IPS-18a (cell line): ENCODE results near the gene ADCY2.

Experiments used
- H3K27ac ChIP-seq: one replicate; pipeline ENCODE4 v1.5.1; 2013; ENCODE audit warnings: low read length
- H3K27me3 ChIP-seq: one replicate; pipeline ENCODE4 v1.6.1; 2013; ENCODE audit warnings: mild to moderate bottlenecking, low read length; ENCODE audit not compliant: control insufficient read depth, insufficient read depth
- H3K36me3 ChIP-seq: one replicate; pipeline ENCODE4 v1.6.1; 2013; ENCODE audit warnings: low read depth, low read length; ENCODE audit not compliant: control insufficient read depth
- H3K4me1 ChIP-seq: one replicate; pipeline ENCODE4 v1.6.1; 2013; ENCODE audit warnings: low read depth, low read length; ENCODE audit not compliant: control insufficient read depth
- H3K4me3 ChIP-seq: one replicate; pipeline ENCODE4 v1.5.1; 2013; ENCODE audit warnings: low read length
- H3K9ac ChIP-seq: one replicate; pipeline ENCODE4 v1.6.1; 2013; ENCODE audit warnings: mild to moderate bottlenecking, low read length, moderate library complexity
- H3K9me3 ChIP-seq: one replicate; pipeline ENCODE4 v1.6.1; 2013; ENCODE audit warnings: low read depth, low read length; ENCODE audit not compliant: control insufficient read depth

Gene ADCY2

GRCh38 chr5:7824995-7825394, 429.1 kb downstream of the ADCY2 start:
- Histone ChIP-seq H3K27ac (no peak overlapping the region), H3K36me3 (peaks cover 3% of the 10 kb centered on the region), H3K4me3 (no peak overlapping the region), H3K4me1 (no peaks in the 10 kb centered on the region), H3K9me3 (no peaks in the 10 kb centered on the region), H3K27me3 (no peaks in the 10 kb centered on the region), H3K9ac (no peak overlapping the region)

- Histone ChIP-seq H3K36me3 (peaks cover 3% of the 10 kb centered on the region), H3K9ac (no peak overlapping the region), H3K9me3 (no peaks in the 10 kb centered on the region), H3K4me1 (no peaks in the 10 kb centered on the region), H3K4me3 (no peak overlapping the region), H3K27me3 (no peaks in the 10 kb centered on the region), H3K27ac (no peak overlapping the region)
These were observed 429.7 kb downstream of the ADCY2 start for GRCh38 chr5:7825630-7826029.

- Histone ChIP-seq H3K9ac (no peak overlapping the region), H3K27me3 (no peaks in the 10 kb centered on the region), H3K4me3 (no peak overlapping the region), H3K36me3 (no peaks in the 10 kb centered on the region), H3K9me3 (no peaks in the 10 kb centered on the region), H3K27ac (no peak overlapping the region), H3K4me1 (no peaks in the 10 kb centered on the region)
These were observed 431.7 kb downstream of the ADCY2 start for GRCh38 chr5:7827610-7828009.

- Histone ChIP-seq H3K9me3 (no peaks in the 10 kb centered on the region), H3K4me3 (no peak overlapping the region), H3K36me3 (no peaks in the 10 kb centered on the region), H3K27ac (no peak overlapping the region), H3K9ac (no peak overlapping the region), H3K4me1 (no peaks in the 10 kb centered on the region), H3K27me3 (no peaks in the 10 kb centered on the region)
These were observed 432.3 kb downstream of the ADCY2 start for GRCh38 chr5:7828269-7828668.

- no peak overlapping the region for H3K27ac ChIP-seq
- H3K4me1 ChIP-seq: no peaks in the 10 kb centered on the region
- no peaks in the 10 kb centered on the region for H3K27me3 ChIP-seq
- no peaks in the 10 kb centered on the region for H3K9me3 ChIP-seq
- no peak overlapping the region for H3K9ac ChIP-seq
- no peaks in the 10 kb centered on the region for H3K36me3 ChIP-seq
- no peak overlapping the region for H3K4me3 ChIP-seq
These were observed 439.0 kb downstream of the ADCY2 start for GRCh38 chr5:7834982-7835381.

GRCh38 chr5:7837403-7837802, 441.5 kb downstream of the ADCY2 start:
- H3K27ac ChIP-seq: no peak overlapping the region
- H3K4me1 ChIP-seq: no peaks in the 10 kb centered on the region
- no peak overlapping the region for H3K9ac ChIP-seq
- no peak overlapping the region for H3K4me3 ChIP-seq
- no peaks in the 10 kb centered on the region for H3K27me3 ChIP-seq
- no peaks in the 10 kb centered on the region for H3K36me3 ChIP-seq
- H3K9me3 ChIP-seq: no peaks in the 10 kb centered on the region

GRCh38 chr5:7842531-7842930, 446.6 kb downstream of the ADCY2 start:
- no peak overlapping the region for H3K4me3 ChIP-seq

GRCh38 chr5:7844901-7845300, 449.0 kb downstream of the ADCY2 start:
- Histone ChIP-seq H3K36me3 (no peaks in the 10 kb centered on the region), H3K27me3 (peaks cover 16% of the 10 kb centered on the region), H3K9me3 (no peaks in the 10 kb centered on the region), H3K9ac (no peak overlapping the region), H3K27ac (no peak overlapping the region), H3K4me3 (no peak overlapping the region), H3K4me1 (no peaks in the 10 kb centered on the region)

More at GRCh38 chr5:7842531-7842930, 446.6 kb downstream of the ADCY2 start:
- Histone ChIP-seq H3K27me3 (no peaks in the 10 kb centered on the region), H3K9ac (no peak overlapping the region), H3K9me3 (no peaks in the 10 kb centered on the region), H3K4me1 (no peaks in the 10 kb centered on the region), H3K36me3 (no peaks in the 10 kb centered on the region), H3K27ac (no peak overlapping the region)

- Histone ChIP-seq H3K36me3 (no peaks in the 10 kb centered on the region), H3K9me3 (no peaks in the 10 kb centered on the region), H3K27me3 (peaks cover 16% of the 10 kb centered on the region), H3K9ac (no peak overlapping the region), H3K27ac (no peak overlapping the region), H3K4me3 (no peak overlapping the region), H3K4me1 (no peaks in the 10 kb centered on the region)
These were observed 449.6 kb downstream of the ADCY2 start for GRCh38 chr5:7845557-7845956.

- H3K4me3 ChIP-seq: no peak overlapping the region
- H3K27me3 ChIP-seq: peaks cover 17% of the 10 kb centered on the region
- no peak overlapping the region for H3K27ac ChIP-seq
These were observed 450.4 kb downstream of the ADCY2 start for GRCh38 chr5:7846327-7846726.

GRCh38 chr5:7848296-7848695, 452.4 kb downstream of the ADCY2 start:
- H3K36me3 ChIP-seq: no peaks in the 10 kb centered on the region
- no peaks in the 10 kb centered on the region for H3K9me3 ChIP-seq
- no peaks in the 10 kb centered on the region for H3K4me1 ChIP-seq
- no peak overlapping the region for H3K27ac ChIP-seq
- peaks cover 23% of the 10 kb centered on the region for H3K27me3 ChIP-seq
- H3K9ac ChIP-seq: no peak overlapping the region
- no peak overlapping the region for H3K4me3 ChIP-seq

More at GRCh38 chr5:7846327-7846726, 450.4 kb downstream of the ADCY2 start:
- Histone ChIP-seq H3K36me3 (no peaks in the 10 kb centered on the region), H3K9ac (no peak overlapping the region), H3K4me1 (no peaks in the 10 kb centered on the region), H3K9me3 (no peaks in the 10 kb centered on the region)

- no peak overlapping the region for H3K27ac ChIP-seq
These were observed 453.9 kb downstream of the ADCY2 start for GRCh38 chr5:7849681-7850394.

More at GRCh38 chr5:7849681-7850394, 453.9 kb downstream of the ADCY2 start:
- no peaks in the 10 kb centered on the region for H3K36me3 ChIP-seq
- peak overlapping the region; percentile 58 for H3K4me3 ChIP-seq
- peaks cover 23% of the 10 kb centered on the region for H3K27me3 ChIP-seq
- peak overlapping the region; percentile 18 for H3K9ac ChIP-seq
- H3K9me3 ChIP-seq: no peaks in the 10 kb centered on the region
- no peaks in the 10 kb centered on the region for H3K4me1 ChIP-seq
